Measurements from ENCODE around the gene SLMAP. TPM values are rescaled to one million over a fixed set of nuclear protein-coding genes. Genes with fewer than 3 reads are reported as not detected.

SLMAP gene
- total RNA-seq, 2 donors from 2014 or later = 221 to 239 TPM

GRCh38 chr3:57746156-57747010 is 9.7 kb upstream of the SLMAP start:
- no peak for TF ChIP-seq CTCF (IDR thresholded peaks at IDR 0.05)
- no peak overlapping the region for H3K4me3 ChIP-seq
- no peak overlapping the region for H3K27ac ChIP-seq
- H3K4me1 ChIP-seq (ENCODE audit: control insufficient read depth in 1 of 2, low read depth in 2 of 2) = no peaks in the 10 kb centered on the region
- no peaks in the 10 kb centered on the region for H3K9me3 ChIP-seq
- H3K36me3 ChIP-seq = no peaks in the 10 kb centered on the region
- no peak for DNase-seq (ENCODE audit: low spot score)
- H3K27me3 ChIP-seq (replicated peaks; ENCODE audit: insufficient read depth) = no peaks in the 10 kb centered on the region
- no peak for ATAC-seq (ENCODE audit: insufficient number of reproducible peaks, low FRiP score, low read depth)

GRCh38 chr3:57749542-57749941 is 6.6 kb upstream of the SLMAP start:
- no peaks in the 10 kb centered on the region for H3K27me3 ChIP-seq (replicated peaks; ENCODE audit: insufficient read depth)
- no peaks in the 10 kb centered on the region for H3K4me1 ChIP-seq (ENCODE audit: control insufficient read depth in 1 of 2, low read depth in 2 of 2)
- H3K4me3 ChIP-seq = no peak overlapping the region
- no peaks in the 10 kb centered on the region for H3K36me3 ChIP-seq
- ATAC-seq (ENCODE audit: insufficient number of reproducible peaks, low FRiP score, low read depth) = no peak
- no peak for TF ChIP-seq CTCF (IDR thresholded peaks at IDR 0.05)
- no peak for DNase-seq (ENCODE audit: low spot score)
- H3K27ac ChIP-seq = no peak overlapping the region
- H3K9me3 ChIP-seq = no peaks in the 10 kb centered on the region

- Histone ChIP-seq H3K4me1 (ENCODE audit: control insufficient read depth in 1 of 2, low read depth in 2 of 2) (peaks cover 0 to 1% of the 10 kb centered on the region in 2 donors), H3K27ac (no peak overlapping the region), H3K36me3 (no peaks in the 10 kb centered on the region), H3K27me3 (replicated peaks; ENCODE audit: insufficient read depth) (no peaks in the 10 kb centered on the region), H3K4me3 (no peak overlapping the region), H3K9me3 (no peaks in the 10 kb centered on the region)
- DNase-seq (ENCODE audit: low spot score) (no peak), ATAC-seq (ENCODE audit: insufficient number of reproducible peaks, low FRiP score, low read depth) (no peak)
- TF ChIP-seq CTCF (IDR thresholded peaks at IDR 0.05) = no peak
Observed at GRCh38 chr3:57752307-57752706, 3.8 kb upstream of the SLMAP start.

- TF ChIP-seq CTCF (IDR thresholded peaks at IDR 0.05) = no peak
- no peak for ATAC-seq (ENCODE audit: insufficient number of reproducible peaks, low FRiP score, low read depth)
Observed at GRCh38 chr3:57753016-57753415, 3.1 kb upstream of the SLMAP start.

GRCh38 chr3:57755368-57755675 is 787 bp upstream of the SLMAP start:
- Histone ChIP-seq H3K4me1 (ENCODE audit: control insufficient read depth in 1 of 2, low read depth in 2 of 2) (peaks cover 25 to 31% of the 10 kb centered on the region in 2 donors), H3K9me3 (no peaks in the 10 kb centered on the region), H3K36me3 (peaks cover 5% of the 10 kb centered on the region), H3K4me3 (peak overlapping the region; percentile 97), H3K27me3 (replicated peaks; ENCODE audit: insufficient read depth) (no peaks in the 10 kb centered on the region), H3K27ac (peak overlapping the region; percentile 73 to 80)
- no peak for DNase-seq (ENCODE audit: low spot score)
- ATAC-seq (ENCODE audit: insufficient number of reproducible peaks, low FRiP score, low read depth) = no peak
- TF ChIP-seq CTCF (IDR thresholded peaks at IDR 0.05) = no peak

More at GRCh38 chr3:57753016-57753415, 3.1 kb upstream of the SLMAP start:
- DNase-seq (ENCODE audit: low spot score) = no peak
- Histone ChIP-seq H3K27ac (no peak overlapping the region), H3K4me1 (ENCODE audit: control insufficient read depth in 1 of 2, low read depth in 2 of 2) (peaks cover 5 to 8% of the 10 kb centered on the region in 2 donors), H3K27me3 (replicated peaks; ENCODE audit: insufficient read depth) (no peaks in the 10 kb centered on the region), H3K4me3 (no peak overlapping the region), H3K9me3 (no peaks in the 10 kb centered on the region), H3K36me3 (no peaks in the 10 kb centered on the region)
